PC-9 (cell line): ENCODE results near the gene GYPB. TPM values are rescaled to one million over a fixed set of nuclear protein-coding genes. Genes with fewer than 3 reads are reported as not detected.
"Not testable (repeated sequence)": the region's sequence is repeated elsewhere in the genome, so short reads cannot be mapped to it uniquely, and the experiment has no call there.

Experiments
- Bru-seq: library from RNA; stranded (reverse); fragments of 400-500 nt; gene quantifications from one replicate; lab custom pipeline; 2021; lab: Mats Ljungman, UMichigan
- BruChase-seq, 2 experiments: library from RNA; stranded (reverse); fragments of 400-500 nt; gene quantifications; one replicate each; lab custom pipeline; 2021; lab: Mats Ljungman, UMichigan
- BruUV-seq: library from RNA; stranded (reverse); fragments of 400-500 nt; replicated peaks from 2 replicates; lab custom pipeline; 2021; lab: Mats Ljungman, UMichigan
- CTCF ChIA-PET: fragments of 300-600 bp; sonication (Branson Sonifier 250); formaldehyde crosslinking; loops from one replicate; lab custom pipeline; 2022; ENCODE audit warnings: antibody characterized with exemption; lab: Charles Lee
- POLR2A ChIA-PET: fragments of 300-600 bp; sonication (Branson Sonifier 250); formaldehyde crosslinking; loops from one replicate; lab custom pipeline; 2022; ENCODE audit warnings: antibody characterized with exemption; ENCODE audit not compliant: unreplicated experiment; lab: Charles Lee
- DNase-seq, 2 experiments: peaks; one replicate each; pipeline versions ENCODE4 v3.0.0 to v3.0.0-alpha.2; 2015 to 2022; ENCODE audit warnings: mixed read lengths in 1 of 2
- H2AFZ ChIP-seq: fragments of 200-600 bp; sonication (generic); 2 replicates; pipeline ENCODE4 v1.8.1; 2017; ENCODE audit warnings: antibody characterized with exemption
- H3F3A ChIP-seq: fragments of 200-600 bp; sonication (generic); 2 replicates; pipeline ENCODE4 v1.8.1; 2017; ENCODE audit warnings: antibody characterized with exemption, mild to moderate bottlenecking, low read depth; ENCODE audit not compliant: insufficient read depth
- H3K27ac ChIP-seq: fragments of 200-600 bp; sonication (generic); 2 replicates; pipeline ENCODE4 v1.6.1; 2016; ENCODE audit warnings: mixed run types
- H3K27me3 ChIP-seq: fragments of 200-600 bp; sonication (generic); 2 replicates; pipeline ENCODE4 v1.6.1; 2016; ENCODE audit warnings: low read depth, mixed run types; ENCODE audit not compliant: insufficient read depth
- H3K36me3 ChIP-seq: fragments of 200-600 bp; sonication (generic); 2 replicates; pipeline ENCODE4 v1.6.1; 2016; ENCODE audit warnings: low read depth, mixed run types
- H3K4me1 ChIP-seq: fragments of 200-600 bp; sonication (generic); replicated peaks from 2 replicates; pipeline ENCODE4 v1.6.1; 2016; ENCODE audit warnings: mixed run types; ENCODE audit not compliant: insufficient read depth
- H3K4me2 ChIP-seq: fragments of 200-600 bp; sonication (generic); 2 replicates; pipeline ENCODE4 v1.6.1; 2017; ENCODE audit warnings: mixed run types
- H3K4me3 ChIP-seq: fragments of 200-600 bp; sonication (generic); 2 replicates; pipeline ENCODE4 v1.6.1; 2016; ENCODE audit warnings: mixed run types
- H3K79me2 ChIP-seq: fragments of 200-600 bp; sonication (generic); 2 replicates; pipeline ENCODE4 v1.6.1; 2017; ENCODE audit warnings: low read depth, mixed run types
- H3K9me2 ChIP-seq: fragments of 200-600 bp; sonication (generic); 2 replicates; pipeline ENCODE4 v1.8.1; 2017; ENCODE audit warnings: mild to moderate bottlenecking; ENCODE audit not compliant: insufficient read depth
- H3K9me3 ChIP-seq: fragments of 200-600 bp; sonication (generic); 2 replicates; pipeline ENCODE4 v1.8.1; 2016; ENCODE audit warnings: low read depth; ENCODE audit not compliant: insufficient read depth
- H4K20me1 ChIP-seq: fragments of 200-600 bp; sonication (generic); 2 replicates; pipeline ENCODE4 v1.8.1; 2017; ENCODE audit not compliant: insufficient read depth
- EZH2 ChIP-seq: fragments of 200-600 bp; sonication (generic); IDR thresholded peaks from 2 replicates; pipeline ENCODE4 v1.8.0; 2017; ENCODE audit warnings: antibody characterized with exemption, low read depth
- intact Hi-C: fragments of 100-400 bp; cut with micrococcal nuclease; formaldehyde crosslinking; loops from one replicate; pipeline ENCODE4 v1.10.0; 2022; ENCODE audit not compliant: unreplicated experiment
- long read RNA-seq: library from polyadenylated mRNA; stranded (forward); transcript quantifications from one replicate; pipeline ENCODE4 v2.0.0, GENCODE V29; 2022
- total RNA-seq: library from RNA; stranded (reverse); gene quantifications from 2 replicates; pipeline ENCODE4 v1.2.3, GENCODE V29; 2021
- TF ChIP-seq, protein P1 (sequence below): fragments of 200-600 bp; sonication (generic); conservative IDR thresholded peaks from 2 replicates; pipeline ENCODE4 v1.6.1; 2017; ENCODE audit warnings: mixed run types, antibody characterized with exemption, mild to moderate bottlenecking, moderate library complexity

GYPB gene
- not detected in 2 replicates for total RNA-seq
- not detected for Bru-seq, nascent RNA
- BruChase-seq, experiment 1, labeled RNA remaining after a 2-hour chase: not detected
- not detected for BruChase-seq, experiment 2, labeled RNA remaining after a 6-hour chase
- long read RNA-seq: 0 reads

DNA sequence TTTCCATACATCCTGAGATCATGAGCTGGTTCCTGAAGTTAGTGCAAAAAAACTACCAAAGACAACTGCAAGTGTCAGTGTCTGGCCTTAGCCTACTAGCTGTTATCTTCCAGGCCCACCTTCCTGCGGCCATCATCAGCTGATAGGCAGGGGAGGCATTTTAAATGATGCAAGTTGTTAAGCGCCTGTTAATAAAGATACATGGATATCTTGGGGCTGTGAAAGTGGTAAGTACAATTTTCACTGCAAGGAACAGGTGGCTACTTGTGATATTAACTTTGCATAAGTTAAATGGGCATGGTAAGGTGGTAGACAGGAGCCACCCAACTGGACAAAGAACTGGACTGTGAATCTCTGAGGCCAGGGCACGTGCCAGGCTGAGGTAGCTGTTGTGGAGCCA lies at the start of gene GYPB:
Gene GYPB (minus strand): TSS at position 104 of the 400 bp plus-strand sequence. CDS start 93 bp downstream, at position 11.
- H3K36me3 ChIP-seq, H3K9me2 ChIP-seq, H3K27ac ChIP-seq, H3K79me2 ChIP-seq, H3K4me1 ChIP-seq, H3K4me3 ChIP-seq, intact Hi-C loops, DNase-seq, H3K9me3 ChIP-seq, CTCF ChIA-PET, POLR2A ChIA-PET, H4K20me1 ChIP-seq, BruUV-seq, H3K27me3 ChIP-seq, H3F3A ChIP-seq, H3K4me2 ChIP-seq, H2AFZ ChIP-seq: not testable (repeated sequence)

DNA sequence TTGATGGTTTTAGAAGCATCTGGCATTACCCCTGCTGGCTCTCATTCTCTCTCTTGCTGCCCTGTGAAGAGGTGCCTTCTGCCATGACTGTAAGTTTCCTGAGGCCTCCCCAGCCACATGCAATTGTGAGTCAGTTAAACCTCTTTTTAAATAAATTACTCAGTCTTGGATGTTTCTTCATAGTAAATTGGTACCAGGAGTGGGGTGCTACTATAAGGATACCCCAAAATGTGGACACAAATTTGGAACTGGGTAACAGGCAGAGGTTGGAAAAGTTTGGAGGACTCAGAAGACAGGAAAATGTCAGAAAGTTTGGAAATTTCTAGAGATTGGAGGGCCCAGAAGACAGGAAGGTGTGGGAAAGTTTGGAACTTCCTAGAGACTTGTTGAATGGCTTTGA lies 42.4 kb upstream of the GYPB start:
- intact Hi-C loops, POLR2A ChIA-PET, H2AFZ ChIP-seq, CTCF ChIA-PET, DNase-seq, H3K27me3 ChIP-seq, H3K9me3 ChIP-seq, H3K4me3 ChIP-seq, H3K4me2 ChIP-seq, H3K9me2 ChIP-seq, H3K4me1 ChIP-seq, BruUV-seq, H3K36me3 ChIP-seq, H4K20me1 ChIP-seq, H3K27ac ChIP-seq, H3F3A ChIP-seq, H3K79me2 ChIP-seq: not testable (repeated sequence)

DNA sequence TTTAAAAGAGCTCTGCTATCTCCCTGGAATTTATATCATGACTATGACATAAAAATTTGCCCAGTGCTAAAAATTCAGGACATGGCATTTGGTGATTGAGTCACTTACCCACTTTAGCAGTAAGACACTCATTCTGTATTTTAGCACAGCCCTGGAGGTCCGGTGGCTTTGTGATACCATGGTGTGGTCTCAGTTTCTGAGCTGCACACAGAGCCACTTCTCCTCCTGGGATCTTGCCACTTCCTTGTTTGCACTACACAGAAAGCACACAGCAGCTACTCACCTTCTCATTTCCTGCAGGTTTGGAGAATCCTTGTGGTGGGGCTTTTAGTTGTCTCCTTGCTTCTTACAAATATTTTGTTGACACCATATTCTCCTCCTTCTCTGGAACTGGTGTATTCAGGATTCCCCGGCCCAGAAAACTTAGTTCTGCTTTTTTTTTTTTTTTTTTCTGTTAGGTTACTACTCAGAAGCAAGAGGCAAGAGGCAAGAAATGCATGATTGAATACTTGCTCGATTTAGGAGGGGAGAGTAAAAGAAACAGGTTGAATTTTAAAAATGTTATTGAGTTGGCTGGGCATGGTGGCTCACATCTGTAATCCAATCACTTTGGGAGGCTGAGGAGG lies 41.2 kb upstream of the GYPB start:
- CTCF ChIA-PET, H2AFZ ChIP-seq, BruUV-seq, H4K20me1 ChIP-seq, H3K79me2 ChIP-seq, H3K27me3 ChIP-seq, H3K4me3 ChIP-seq, H3K9me3 ChIP-seq, H3K9me2 ChIP-seq, DNase-seq, H3K27ac ChIP-seq, H3K36me3 ChIP-seq, POLR2A ChIA-PET, H3F3A ChIP-seq, H3K4me2 ChIP-seq, intact Hi-C loops, H3K4me1 ChIP-seq: not testable (repeated sequence)

DNA sequence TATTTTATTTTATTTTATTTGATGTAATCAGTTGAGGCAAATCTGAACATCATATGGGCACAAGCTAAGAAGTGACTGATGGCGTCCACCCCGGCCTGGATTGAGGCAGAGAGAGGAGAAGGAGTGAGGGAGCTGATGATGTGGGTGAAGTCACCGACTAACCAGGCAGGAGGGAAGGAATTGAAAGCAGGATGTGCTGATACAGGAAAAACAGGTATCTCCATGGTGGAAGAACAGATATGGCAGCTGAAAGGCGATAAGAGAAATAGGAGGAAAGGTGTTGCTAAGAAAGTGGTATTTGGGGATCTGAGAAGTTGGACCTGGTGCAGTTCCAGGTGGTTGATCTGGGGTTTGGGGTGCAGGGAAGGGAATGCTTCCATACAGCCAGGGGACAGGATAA lies 37.6 kb upstream of the GYPB start:
- H3K79me2 ChIP-seq: no peaks in the 10 kb centered on the region
- H2AFZ ChIP-seq: no peak overlapping the region
- no peaks in the 10 kb centered on the region for H3K4me1 ChIP-seq
- ChIA-PET POLR2A (no interaction called here), CTCF (no interaction called here)
- H3K9me3 ChIP-seq: no peaks in the 10 kb centered on the region
- no peak for TF ChIP-seq EZH2
- TF ChIP-seq, protein P1, sequence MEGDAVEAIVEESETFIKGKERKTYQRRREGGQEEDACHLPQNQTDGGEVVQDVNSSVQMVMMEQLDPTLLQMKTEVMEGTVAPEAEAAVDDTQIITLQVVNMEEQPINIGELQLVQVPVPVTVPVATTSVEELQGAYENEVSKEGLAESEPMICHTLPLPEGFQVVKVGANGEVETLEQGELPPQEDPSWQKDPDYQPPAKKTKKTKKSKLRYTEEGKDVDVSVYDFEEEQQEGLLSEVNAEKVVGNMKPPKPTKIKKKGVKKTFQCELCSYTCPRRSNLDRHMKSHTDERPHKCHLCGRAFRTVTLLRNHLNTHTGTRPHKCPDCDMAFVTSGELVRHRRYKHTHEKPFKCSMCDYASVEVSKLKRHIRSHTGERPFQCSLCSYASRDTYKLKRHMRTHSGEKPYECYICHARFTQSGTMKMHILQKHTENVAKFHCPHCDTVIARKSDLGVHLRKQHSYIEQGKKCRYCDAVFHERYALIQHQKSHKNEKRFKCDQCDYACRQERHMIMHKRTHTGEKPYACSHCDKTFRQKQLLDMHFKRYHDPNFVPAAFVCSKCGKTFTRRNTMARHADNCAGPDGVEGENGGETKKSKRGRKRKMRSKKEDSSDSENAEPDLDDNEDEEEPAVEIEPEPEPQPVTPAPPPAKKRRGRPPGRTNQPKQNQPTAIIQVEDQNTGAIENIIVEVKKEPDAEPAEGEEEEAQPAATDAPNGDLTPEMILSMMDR: no peak
- DNase-seq: no peak
- H3F3A ChIP-seq: no peaks in the 10 kb centered on the region
- H3K9me2 ChIP-seq: no peaks in the 10 kb centered on the region
- no peak overlapping the region for H3K4me2 ChIP-seq
- H3K27ac ChIP-seq: no peak overlapping the region
- no peaks in the 10 kb centered on the region for H3K27me3 ChIP-seq
- H3K4me3 ChIP-seq: no peak overlapping the region
- H3K36me3 ChIP-seq: no peaks in the 10 kb centered on the region
- no peaks in the 10 kb centered on the region for H4K20me1 ChIP-seq
- BruUV-seq: no TSS peak
- intact Hi-C loops: no loop called here

DNA sequence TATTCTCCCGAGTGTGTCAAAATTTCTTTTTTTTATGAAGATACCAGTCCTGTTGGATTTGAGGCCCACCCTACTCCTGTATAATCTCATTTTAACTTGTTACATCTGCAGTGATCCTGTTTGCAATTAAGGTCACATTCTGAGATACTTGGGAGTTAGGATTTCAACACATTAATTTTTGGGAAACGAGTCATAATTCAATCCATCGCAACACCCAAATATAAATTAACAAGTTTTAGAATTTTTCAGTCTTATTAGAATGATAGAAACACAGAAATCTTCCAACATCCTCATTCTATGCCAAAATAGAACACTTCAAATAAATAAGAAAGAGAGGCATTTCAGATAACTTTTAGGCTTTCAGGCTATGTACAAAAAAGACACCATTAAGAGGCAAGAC lies 36.2 kb upstream of the GYPB start:
- H3K9me3 ChIP-seq, H3K79me2 ChIP-seq, POLR2A ChIA-PET, H4K20me1 ChIP-seq, H3K4me2 ChIP-seq, H2AFZ ChIP-seq, H3K27ac ChIP-seq, CTCF ChIA-PET, H3K4me1 ChIP-seq, H3K27me3 ChIP-seq, H3F3A ChIP-seq, H3K36me3 ChIP-seq, H3K4me3 ChIP-seq, intact Hi-C loops, DNase-seq, BruUV-seq, H3K9me2 ChIP-seq: not testable (repeated sequence)

DNA sequence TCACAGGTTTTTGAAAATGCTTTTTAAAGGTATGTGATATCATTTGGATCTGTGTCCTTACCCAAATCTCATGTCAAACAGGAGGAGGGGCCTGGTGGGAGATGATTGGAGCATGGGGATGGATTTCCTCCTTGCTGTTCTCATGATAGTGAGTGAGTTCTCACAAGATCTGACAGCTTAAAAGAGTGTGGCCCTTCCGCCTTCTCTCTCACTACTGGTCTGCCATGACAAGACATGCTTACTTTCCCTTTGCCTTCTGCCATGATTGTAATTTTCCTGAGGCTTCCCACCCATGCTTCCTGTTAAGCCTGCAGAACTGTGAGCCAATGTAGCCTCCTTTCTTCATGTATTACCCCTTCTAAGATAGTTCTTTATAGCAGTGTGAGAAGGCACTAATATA lies 32.3 kb upstream of the GYPB start:
- not testable (repeated sequence) for H2AFZ ChIP-seq

More for the DNA sequence above, 32.3 kb upstream of the GYPB start:
- H4K20me1 ChIP-seq, H3K79me2 ChIP-seq, BruUV-seq, intact Hi-C loops, DNase-seq, H3K27me3 ChIP-seq, H3K36me3 ChIP-seq, CTCF ChIA-PET, H3K4me2 ChIP-seq, H3F3A ChIP-seq, H3K27ac ChIP-seq, POLR2A ChIA-PET, H3K4me3 ChIP-seq, H3K4me1 ChIP-seq, H3K9me3 ChIP-seq, H3K9me2 ChIP-seq: not testable (repeated sequence)
